Activated naive CD4-positive, alpha-beta T cell treated with anti-CD3 and anti-CD28 coated beads for 36 hours (primary cell): ENCODE results near the gene CDCA3. TPM values are rescaled to one million over a fixed set of nuclear protein-coding genes. Genes with fewer than 3 reads are reported as not detected.

Experiments used
- CTCF ChIA-PET: fragments of 350-600 bp; sonication (Branson Sonifier 250); formaldehyde crosslinking; loops from one replicate; lab custom pipeline; 2021; ENCODE audit warnings: antibody characterized with exemption; lab: Charles Lee
- DNase-seq: peaks from one replicate; pipeline ENCODE4 v3.0.0-alpha.2; 2020
- H3K27ac Mint-ChIP-seq: one replicate; pipeline ENCODE4 v1.8.0; 2021; ENCODE audit warnings: mild to moderate bottlenecking, mixed read lengths
- H3K27me3 Mint-ChIP-seq: one replicate; pipeline ENCODE4 v1.8.0; 2021; ENCODE audit warnings: low read depth, mixed read lengths
- H3K36me3 Mint-ChIP-seq: one replicate; pipeline ENCODE4 v1.8.0; 2021; ENCODE audit warnings: low read depth, mixed read lengths
- H3K4me1 Mint-ChIP-seq: one replicate; pipeline ENCODE4 v1.8.0; 2021; ENCODE audit warnings: low read depth, mixed read lengths
- H3K4me3 Mint-ChIP-seq: one replicate; pipeline ENCODE4 v1.8.0; 2021; ENCODE audit warnings: mild to moderate bottlenecking, moderate library complexity, mixed read lengths
- H3K9me3 Mint-ChIP-seq: one replicate; pipeline ENCODE4 v1.8.0; 2021; ENCODE audit warnings: mixed read lengths
- intact Hi-C: fragments of 100-400 bp; cut with micrococcal nuclease; formaldehyde crosslinking; loops from one replicate; pipeline ENCODE4 v1.15.1; 2023
- total RNA-seq, 2 experiments: library from RNA; stranded (reverse); gene quantifications; one replicate each; pipeline ENCODE4 v1.2.3, GENCODE V29; 2021

CDCA3 gene
- total RNA-seq, 2 experiments from 2014 or later: 106 to 108 TPM

GRCh38 chr12:6809056-6809455, 42.0 kb downstream of the CDCA3 start:
- Mint-ChIP-seq H3K27ac (no peak overlapping the region), H3K4me3 (no peak overlapping the region), H3K9me3 (no peaks in the 10 kb centered on the region), H3K4me1 (peaks cover 19% of the 10 kb centered on the region), H3K27me3 (no peaks in the 10 kb centered on the region), H3K36me3 (peaks cover 19% of the 10 kb centered on the region)
- no peak for DNase-seq
- intact Hi-C loops: no loop called here
- CTCF ChIA-PET: interaction anchor here (0.7 to 3.8 kb wide), 3 partner anchors 14 to 56 kb away, joined by 3 to 18 read pairs (median 3); partner anchors contain the start of gene MLF2

GRCh38 chr12:6807170-6807569, 43.9 kb downstream of the CDCA3 start:
- Mint-ChIP-seq H3K4me3 (no peak overlapping the region), H3K4me1 (peaks cover 19% of the 10 kb centered on the region), H3K27ac (no peak overlapping the region), H3K9me3 (no peaks in the 10 kb centered on the region), H3K36me3 (peaks cover 27% of the 10 kb centered on the region), H3K27me3 (no peaks in the 10 kb centered on the region)
- intact Hi-C loops: no loop called here
- DNase-seq: no peak
- CTCF ChIA-PET: interaction anchor here (3.8 kb wide), 1 partner anchor 18 kb away, joined by 18 read pairs; no protein-coding TSS in a partner anchor

- intact Hi-C loops: no loop called here
- Mint-ChIP-seq H3K36me3 (peaks cover 33% of the 10 kb centered on the region), H3K27ac (no peak overlapping the region), H3K4me1 (peaks cover 42% of the 10 kb centered on the region), H3K9me3 (no peaks in the 10 kb centered on the region), H3K4me3 (no peak overlapping the region), H3K27me3 (no peaks in the 10 kb centered on the region)
- CTCF ChIA-PET: interaction anchor here (1.0 to 1.3 kb wide), 2 partner anchors 26 to 45 kb away, joined by 3 read pairs; no protein-coding TSS in a partner anchor
- DNase-seq: no peak
Observed at GRCh38 chr12:6799147-6799546, 51.9 kb downstream of the CDCA3 start.

Other genes with a start within 250 kb of the CDCA3 start
- gene CHD4, start 243.9 kb downstream of the CDCA3 start, total RNA-seq: 100 to 1,000 TPM; 232 to 245 TPM
- 1 to 10 TPM; 1.7 to 2.2 TPM for gene LPAR5, start 215.3 kb downstream of the CDCA3 start, total RNA-seq
- 1 to 10 TPM; 2.3 to 2.4 TPM for gene ACRBP, start 203.9 kb downstream of the CDCA3 start, total RNA-seq
- gene ING4, start 188.2 kb downstream of the CDCA3 start, total RNA-seq: 10 to 100 TPM; 17.3 to 17.8 TPM
- gene ZNF384, start 161.9 kb downstream of the CDCA3 start, total RNA-seq: 10 to 100 TPM; 52.6 to 56.6 TPM
- under 1 TPM; 0.21 to 0.27 TPM for gene PIANP, start 150.5 kb downstream of the CDCA3 start, total RNA-seq
- 10 to 100 TPM; 43.0 to 47.8 TPM for gene COPS7A, start 127.2 kb downstream of the CDCA3 start, total RNA-seq
- gene MLF2, start 98.1 kb downstream of the CDCA3 start, total RNA-seq: 100 to 1,000 TPM; 140 to 143 TPM
- gene PTMS, start 84.9 kb downstream of the CDCA3 start, total RNA-seq: 10 to 100 TPM; 35.1 to 44.2 TPM
- gene LAG3, start 78.8 kb downstream of the CDCA3 start, total RNA-seq: 10 to 100 TPM; 22.8 to 25.1 TPM
- gene CD4, start 61.8 kb downstream of the CDCA3 start, total RNA-seq: 100 to 1,000 TPM; 155 to 161 TPM
- gene GPR162, start 29.5 kb downstream of the CDCA3 start, total RNA-seq: under 1 TPM in 1 of 2 experiments, not detected in 1; 0.24 TPM
- gene P3H3, start 22.9 kb downstream of the CDCA3 start, total RNA-seq: 1 to 10 TPM; 1.9 to 2.0 TPM
- under 1 TPM; 0.48 to 0.54 TPM for gene GNB3, start 10.4 kb downstream of the CDCA3 start, total RNA-seq
- gene USP5, start 864 bp upstream of the CDCA3 start, total RNA-seq: 100 to 1,000 TPM; 115 to 123 TPM
- gene TPI1, start 16.2 kb upstream of the CDCA3 start, total RNA-seq: 1,000 to 10,000 TPM; 1,222 to 1,282 TPM
- 1 to 10 TPM; 2.6 to 2.8 TPM for gene SPSB2, start 22.0 kb upstream of the CDCA3 start, total RNA-seq
- gene LRRC23, start 53.5 kb upstream of the CDCA3 start, total RNA-seq: 1 to 10 TPM; 6.3 to 6.4 TPM
- 100 to 1,000 TPM; 128 to 131 TPM for gene ENO2, start 63.3 kb upstream of the CDCA3 start, total RNA-seq
- gene ATN1, start 76.7 kb upstream of the CDCA3 start, total RNA-seq: 10 to 100 TPM; 20.1 to 22.2 TPM
- not detected for gene RNU7-1, start 92.5 kb upstream of the CDCA3 start, total RNA-seq
- gene C12orf57, start 92.7 kb upstream of the CDCA3 start, total RNA-seq: 100 to 1,000 TPM; 242 to 245 TPM
- 100 to 1,000 TPM; 334 to 348 TPM for gene PTPN6, start 100.1 kb upstream of the CDCA3 start, total RNA-seq
- 100 to 1,000 TPM; 389 to 392 TPM for gene PHB2, start 119.4 kb upstream of the CDCA3 start, total RNA-seq
- gene EMG1, start 119.6 kb upstream of the CDCA3 start, total RNA-seq: 10 to 100 TPM; 89.1 to 91.9 TPM
- 10 to 100 TPM; 22.7 to 27.2 TPM for gene LPCAT3, start 167.2 kb upstream of the CDCA3 start, total RNA-seq
- 1 to 10 TPM; 2.2 to 3.1 TPM for gene C1S, start 209.4 kb upstream of the CDCA3 start, total RNA-seq
- 1 to 10 TPM; 1.4 to 1.5 TPM for gene C1R, start 241.2 kb upstream of the CDCA3 start, total RNA-seq